Measurements from ENCODE around the gene CCDC88A.

DNA sequence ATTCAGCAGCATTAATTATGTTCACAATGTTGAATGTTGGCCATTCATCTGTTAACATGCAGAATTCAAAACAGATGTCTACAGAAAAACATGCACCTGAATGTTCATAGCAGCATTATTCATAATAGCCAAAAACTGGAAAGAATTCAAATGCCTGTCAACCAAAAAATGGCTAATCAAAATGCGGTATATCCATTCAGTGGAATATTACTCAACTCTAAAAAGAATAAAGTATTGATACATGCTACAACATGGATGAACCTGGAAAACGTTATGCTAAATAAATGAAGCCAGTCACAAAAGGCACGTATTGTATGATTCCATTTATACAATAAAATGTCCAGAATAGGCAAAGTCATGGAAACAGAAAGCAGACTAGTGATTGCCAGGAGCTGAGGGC is 68.0 kb downstream of the CCDC88A start:
- TF ChIP-seq EZH2 (IDR thresholded peaks at IDR 0.05; ENCODE audit: borderline replicate concordance, insufficient read depth, low read depth, low read length, poor library complexity, severe bottlenecking), result no peak
- TF ChIP-seq, protein P1, sequence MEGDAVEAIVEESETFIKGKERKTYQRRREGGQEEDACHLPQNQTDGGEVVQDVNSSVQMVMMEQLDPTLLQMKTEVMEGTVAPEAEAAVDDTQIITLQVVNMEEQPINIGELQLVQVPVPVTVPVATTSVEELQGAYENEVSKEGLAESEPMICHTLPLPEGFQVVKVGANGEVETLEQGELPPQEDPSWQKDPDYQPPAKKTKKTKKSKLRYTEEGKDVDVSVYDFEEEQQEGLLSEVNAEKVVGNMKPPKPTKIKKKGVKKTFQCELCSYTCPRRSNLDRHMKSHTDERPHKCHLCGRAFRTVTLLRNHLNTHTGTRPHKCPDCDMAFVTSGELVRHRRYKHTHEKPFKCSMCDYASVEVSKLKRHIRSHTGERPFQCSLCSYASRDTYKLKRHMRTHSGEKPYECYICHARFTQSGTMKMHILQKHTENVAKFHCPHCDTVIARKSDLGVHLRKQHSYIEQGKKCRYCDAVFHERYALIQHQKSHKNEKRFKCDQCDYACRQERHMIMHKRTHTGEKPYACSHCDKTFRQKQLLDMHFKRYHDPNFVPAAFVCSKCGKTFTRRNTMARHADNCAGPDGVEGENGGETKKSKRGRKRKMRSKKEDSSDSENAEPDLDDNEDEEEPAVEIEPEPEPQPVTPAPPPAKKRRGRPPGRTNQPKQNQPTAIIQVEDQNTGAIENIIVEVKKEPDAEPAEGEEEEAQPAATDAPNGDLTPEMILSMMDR (IDR thresholded peaks at IDR 0.05), result no peak

Data from B cell (primary cell).